Measurements from ENCODE around the gene MTMR4. TPM values are rescaled to one million over a fixed set of nuclear protein-coding genes. Genes with fewer than 3 reads are reported as not detected.

The MTMR4 gene
- total RNA-seq, 3 donors from 2014 or later, result 35.7 to 53.6 (median 42.7) TPM

- no peaks in the 10 kb centered on the region for H3K4me1 ChIP-seq
- no peaks in the 10 kb centered on the region for H3K27me3 ChIP-seq
- no peak for TF ChIP-seq POLR2A (IDR thresholded peaks at IDR 0.05)
- no peak for TF ChIP-seq POLR2AphosphoS5 (IDR thresholded peaks at IDR 0.05)
- no peak for TF ChIP-seq CTCF (IDR thresholded peaks at IDR 0.05)
- DNase-seq (ENCODE audit: low spot score in 2 of 2), result no peak
- no peak overlapping the region for H3K27ac ChIP-seq
- no peaks in the 10 kb centered on the region for H3K9me3 ChIP-seq
- H3K36me3 ChIP-seq, result no peaks in the 10 kb centered on the region
- intact Hi-C loops (cut with DNase I; ENCODE audit: low total_unique reads), result no loop called here
- no peak overlapping the region for H3K4me3 ChIP-seq
These were observed 26.8 kb upstream of the MTMR4 start for GRCh38 chr17:58541249-58541648.

GRCh38 chr17:58539698-58540097, 25.3 kb upstream of the MTMR4 start:
- Histone ChIP-seq H3K27ac (no peak overlapping the region), H3K4me3 (no peak overlapping the region), H3K27me3 (no peaks in the 10 kb centered on the region), H3K9me3 (no peaks in the 10 kb centered on the region), H3K4me1 (no peaks in the 10 kb centered on the region), H3K36me3 (no peaks in the 10 kb centered on the region)
- intact Hi-C loops (cut with DNase I; ENCODE audit: low total_unique reads), result no loop called here
- TF ChIP-seq CTCF (IDR thresholded peaks at IDR 0.05), result no peak
- TF ChIP-seq POLR2AphosphoS5 (IDR thresholded peaks at IDR 0.05), result no peak
- TF ChIP-seq POLR2A (IDR thresholded peaks at IDR 0.05), result no peak
- DNase-seq (ENCODE audit: low spot score in 2 of 2), result no peak

GRCh38 chr17:58538811-58539409, 24.5 kb upstream of the MTMR4 start:
- intact Hi-C loops (cut with DNase I; ENCODE audit: low total_unique reads), result no loop called here
- H3K36me3 ChIP-seq, result no peaks in the 10 kb centered on the region
- no peaks in the 10 kb centered on the region for H3K9me3 ChIP-seq

GRCh38 chr17:58537266-58537665, 22.8 kb upstream of the MTMR4 start:
- no peak for DNase-seq (ENCODE audit: low spot score in 2 of 2)
- H3K4me1 ChIP-seq, result peaks cover 0 to 4% of the 10 kb centered on the region in 2 donors
- H3K36me3 ChIP-seq, result no peaks in the 10 kb centered on the region
- H3K9me3 ChIP-seq, result no peaks in the 10 kb centered on the region
- H3K27ac ChIP-seq, result no peak overlapping the region
- TF ChIP-seq CTCF (IDR thresholded peaks at IDR 0.05), result no peak
- no peak for TF ChIP-seq POLR2AphosphoS5 (IDR thresholded peaks at IDR 0.05)
- TF ChIP-seq POLR2A (IDR thresholded peaks at IDR 0.05), result no peak
- no peaks in the 10 kb centered on the region for H3K27me3 ChIP-seq
- intact Hi-C loops (cut with DNase I; ENCODE audit: low total_unique reads), result no loop called here
- H3K4me3 ChIP-seq, result no peak overlapping the region

More at GRCh38 chr17:58538811-58539409, 24.5 kb upstream of the MTMR4 start:
- H3K27ac ChIP-seq, result no peak overlapping the region
- H3K4me1 ChIP-seq, result no peaks in the 10 kb centered on the region
- DNase-seq (ENCODE audit: low spot score in 2 of 2), result no peak
- no peaks in the 10 kb centered on the region for H3K27me3 ChIP-seq
- no peak overlapping the region for H3K4me3 ChIP-seq
- TF ChIP-seq POLR2A (IDR thresholded peaks at IDR 0.05) (no peak), POLR2AphosphoS5 (IDR thresholded peaks at IDR 0.05) (no peak), CTCF (IDR thresholded peaks at IDR 0.05) (no peak)

GRCh38 chr17:58536542-58536941, 22.1 kb upstream of the MTMR4 start:
- TF ChIP-seq POLR2AphosphoS5 (IDR thresholded peaks at IDR 0.05) (no peak), CTCF (IDR thresholded peaks at IDR 0.05) (no peak), POLR2A (IDR thresholded peaks at IDR 0.05) (no peak)
- intact Hi-C loops (cut with DNase I; ENCODE audit: low total_unique reads), result no loop called here
- no peaks in the 10 kb centered on the region for H3K9me3 ChIP-seq
- H3K4me3 ChIP-seq, result no peak overlapping the region
- H3K36me3 ChIP-seq, result no peaks in the 10 kb centered on the region
- peaks cover 0 to 5% of the 10 kb centered on the region in 2 donors for H3K4me1 ChIP-seq
- DNase-seq (ENCODE audit: low spot score in 2 of 2), result no peak
- no peak overlapping the region for H3K27ac ChIP-seq
- H3K27me3 ChIP-seq, result no peaks in the 10 kb centered on the region

All from breast epithelium (tissue), 4 donors.